ENCODE results near the gene PTPRN2. TPM values are rescaled to one million over a fixed set of nuclear protein-coding genes. Genes with fewer than 3 reads are reported as not detected.
"Not testable (repeated sequence)": the region's sequence is repeated elsewhere in the genome, so short reads cannot be mapped to it uniquely, and the experiment has no call there.

PTPRN2 gene
- total RNA-seq, 1 donor from 2014 or later = 2.4 TPM

DNA sequence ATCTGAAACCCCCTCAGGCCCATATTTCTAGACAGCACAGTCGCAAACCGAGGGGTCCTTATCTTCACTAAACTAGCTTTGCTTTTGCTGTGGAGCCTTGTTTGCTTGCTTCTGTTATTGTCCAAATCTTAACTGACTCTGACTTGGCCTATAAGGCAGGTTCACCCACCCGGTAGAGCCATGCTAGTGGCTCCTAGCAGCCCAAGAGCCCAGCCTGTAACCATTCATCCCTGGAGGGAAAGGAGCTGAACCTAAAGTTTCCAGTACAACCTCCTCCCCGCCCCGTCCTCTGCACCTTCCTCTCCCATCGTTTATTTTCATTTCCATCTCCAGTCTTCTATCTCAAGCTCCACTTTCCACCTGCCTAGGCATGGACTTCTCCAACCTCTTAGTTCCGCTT is 345.7 kb downstream of the PTPRN2 start:
- no peak for DNase-seq (ENCODE audit: low read depth in 2 of 2)

DNA sequence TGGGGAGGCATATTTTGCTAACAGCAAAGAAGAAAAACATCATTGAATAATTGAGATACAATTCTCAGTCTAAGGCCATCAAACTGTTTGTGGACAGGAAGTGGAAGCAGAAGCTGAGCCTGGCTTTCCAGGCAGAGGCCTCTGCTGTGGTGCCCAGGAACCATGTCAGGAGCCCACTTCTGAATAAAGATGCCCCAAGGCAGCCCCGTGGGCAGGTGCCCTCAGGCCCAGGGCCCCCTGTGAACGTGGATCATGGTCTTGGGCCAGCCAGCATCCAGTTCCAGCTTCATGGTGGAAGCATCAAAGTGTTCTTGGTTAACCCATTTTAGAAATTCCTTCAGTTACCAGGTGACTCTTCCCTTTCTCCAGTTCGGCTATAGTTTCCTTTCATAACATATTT is 346.8 kb downstream of the PTPRN2 start:
- DNase-seq (ENCODE audit: low read depth in 2 of 2) = no peak

DNA sequence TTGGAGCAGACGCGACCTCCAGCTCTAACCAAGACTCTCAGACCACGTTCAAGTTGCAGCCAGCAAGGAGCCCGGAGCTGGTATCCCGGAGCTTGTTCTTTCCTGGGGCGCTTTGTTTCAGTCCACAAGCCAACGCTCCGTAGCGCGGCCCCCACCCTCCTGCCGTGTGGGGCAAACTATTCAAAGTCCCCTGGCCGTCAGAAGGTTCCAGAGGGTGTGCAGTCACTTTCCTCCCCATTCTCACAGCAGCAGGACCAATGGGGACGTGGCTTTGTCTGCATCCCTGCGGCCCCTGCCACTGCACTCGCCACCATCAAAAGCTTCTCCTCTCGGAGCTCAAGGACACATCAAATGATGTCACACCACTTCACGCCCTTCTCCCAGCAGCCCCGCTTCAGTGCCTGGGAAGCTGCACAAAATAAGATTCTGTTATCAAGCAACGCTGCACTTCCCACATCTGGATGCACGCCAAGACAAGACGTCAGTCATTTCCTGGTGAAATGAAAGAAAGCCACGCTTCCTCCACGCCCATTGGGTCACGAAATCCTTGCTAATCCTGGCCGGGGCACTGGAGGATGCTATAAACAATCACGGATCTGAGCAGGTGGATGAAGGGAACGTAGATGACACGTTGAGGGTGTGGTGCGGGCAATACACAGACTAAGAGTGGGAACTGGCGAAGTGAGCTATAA is 348.2 kb downstream of the PTPRN2 start:
- no peak for DNase-seq (ENCODE audit: low read depth in 2 of 2)

DNA sequence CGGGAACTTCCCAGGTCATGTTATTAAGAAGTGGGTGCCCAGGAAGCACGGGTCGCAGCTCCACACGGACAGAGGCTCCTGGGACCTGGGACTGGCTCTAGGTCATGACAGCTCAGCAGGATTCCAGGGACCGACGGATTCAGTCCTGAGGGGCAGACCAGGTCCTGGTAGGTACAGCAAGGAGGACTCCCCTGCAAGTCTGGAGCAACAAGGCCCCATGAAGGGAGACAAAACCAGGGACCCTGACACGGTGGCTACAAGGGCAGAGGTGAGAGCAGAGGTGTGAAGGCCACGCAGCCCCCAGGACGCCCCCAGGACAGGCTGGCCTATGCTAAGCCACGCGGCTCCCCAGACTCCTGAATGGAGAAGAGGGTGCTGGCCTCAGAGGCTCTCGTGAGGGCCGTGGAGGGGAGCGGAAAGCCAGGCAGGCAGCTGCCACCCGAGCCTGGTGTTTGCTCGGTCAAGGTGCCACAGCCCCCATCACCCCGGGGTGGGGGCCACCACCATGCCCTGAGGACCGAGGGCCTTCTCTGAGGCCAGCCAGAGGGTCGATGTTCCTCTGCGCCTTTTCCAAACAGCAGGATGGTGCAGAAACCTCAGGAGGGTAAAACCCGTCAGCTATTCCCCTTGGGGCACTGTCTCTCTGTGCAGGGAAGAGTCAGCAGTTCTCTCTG is 348.9 kb downstream of the PTPRN2 start:
- DNase-seq (ENCODE audit: low read depth in 2 of 2) = no peak

DNA sequence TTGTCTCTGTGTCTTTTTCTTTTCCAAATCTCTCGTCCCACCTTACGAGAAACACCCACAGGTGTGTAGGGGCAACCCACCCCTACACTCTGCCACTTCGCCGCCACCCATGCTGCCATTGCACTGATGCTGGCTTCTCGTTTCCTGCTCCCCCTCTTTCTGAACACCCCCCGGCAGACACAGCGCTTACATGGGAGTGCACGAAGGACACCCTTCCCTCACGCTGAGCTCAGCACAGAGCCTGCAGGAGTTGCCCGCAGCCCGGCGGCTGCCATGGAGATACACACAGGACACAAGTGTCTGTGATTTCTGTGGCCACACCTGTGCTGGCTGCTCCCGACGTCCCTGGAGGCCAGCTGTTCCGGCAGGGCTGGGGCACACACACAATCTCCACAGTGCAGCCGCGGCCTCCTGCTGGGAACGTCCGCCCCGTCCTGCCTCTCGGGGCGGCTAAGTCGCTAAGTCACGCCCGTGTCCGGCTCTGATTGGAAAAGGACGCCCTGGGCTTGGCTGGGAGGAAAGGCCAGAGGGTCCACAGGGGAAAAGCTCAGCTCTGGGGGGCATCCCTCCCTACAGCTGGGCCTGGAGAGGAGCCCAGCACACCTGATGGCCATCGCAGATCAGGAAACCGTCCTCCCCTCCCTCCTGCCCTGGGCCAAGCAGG is 349.8 kb downstream of the PTPRN2 start:
- no peak for DNase-seq (ENCODE audit: low read depth in 2 of 2)

DNA sequence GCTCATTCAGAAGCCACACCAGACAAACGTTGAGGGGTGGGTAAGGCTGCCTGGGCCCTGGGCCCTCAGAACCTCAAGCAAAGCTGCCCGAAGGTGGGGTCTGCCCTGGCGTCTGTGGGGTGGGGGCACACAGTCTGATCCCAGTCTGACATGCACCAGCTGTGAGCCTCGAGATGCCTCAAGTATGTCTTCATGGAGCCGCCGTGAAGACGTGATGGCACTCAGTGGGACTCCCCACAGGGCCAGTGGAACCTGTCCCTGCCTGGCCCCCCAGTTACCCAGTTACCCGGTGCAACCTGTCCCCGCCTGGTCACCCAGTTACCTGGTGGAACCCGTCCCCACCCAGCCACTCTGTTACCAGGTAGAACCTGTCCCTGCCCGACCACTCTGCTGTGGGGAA is 351.2 kb downstream of the PTPRN2 start:
- DNase-seq (ENCODE audit: low read depth in 2 of 2) = no peak

DNA sequence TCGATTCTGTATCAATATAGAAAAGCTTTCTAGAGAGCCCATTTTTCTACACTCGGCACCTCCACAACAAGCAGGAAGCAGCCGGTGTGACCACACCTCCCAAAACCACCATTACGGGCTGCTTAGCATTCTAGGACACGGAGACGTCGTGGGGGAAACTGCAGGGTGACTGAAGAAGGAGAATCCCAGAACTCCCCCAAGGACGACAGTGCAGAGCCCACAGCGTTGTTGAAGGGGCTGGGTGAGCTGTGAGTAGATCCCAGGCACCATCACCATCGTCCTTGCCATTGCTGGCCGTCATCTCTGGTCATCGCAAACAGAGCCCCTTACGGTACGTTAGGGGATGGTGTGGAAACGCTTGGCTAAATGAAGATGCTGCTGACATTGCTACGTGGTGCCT is 351.8 kb downstream of the PTPRN2 start:
- DNase-seq (ENCODE audit: low read depth in 2 of 2) = no peak

DNA sequence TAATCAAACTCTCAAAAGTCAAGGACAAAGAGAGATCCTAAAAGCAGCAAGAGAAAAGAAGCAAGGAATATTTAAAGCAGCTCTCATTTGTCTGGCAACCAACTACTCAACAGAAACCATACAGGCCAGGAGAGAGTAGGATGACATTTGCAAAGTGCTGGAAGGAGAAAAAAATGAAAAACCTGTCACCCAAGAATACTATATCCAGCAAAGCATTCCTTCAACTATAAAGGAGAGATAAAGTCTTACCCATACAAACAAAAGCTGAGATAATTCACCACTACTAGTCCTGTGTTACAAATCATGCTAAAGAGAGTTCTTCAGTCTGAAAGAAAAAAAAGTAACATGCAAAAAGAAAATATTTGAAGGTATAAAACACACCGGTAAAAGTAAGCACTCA is 357.7 kb downstream of the PTPRN2 start:
- no peak for DNase-seq (ENCODE audit: low read depth in 2 of 2)

DNA sequence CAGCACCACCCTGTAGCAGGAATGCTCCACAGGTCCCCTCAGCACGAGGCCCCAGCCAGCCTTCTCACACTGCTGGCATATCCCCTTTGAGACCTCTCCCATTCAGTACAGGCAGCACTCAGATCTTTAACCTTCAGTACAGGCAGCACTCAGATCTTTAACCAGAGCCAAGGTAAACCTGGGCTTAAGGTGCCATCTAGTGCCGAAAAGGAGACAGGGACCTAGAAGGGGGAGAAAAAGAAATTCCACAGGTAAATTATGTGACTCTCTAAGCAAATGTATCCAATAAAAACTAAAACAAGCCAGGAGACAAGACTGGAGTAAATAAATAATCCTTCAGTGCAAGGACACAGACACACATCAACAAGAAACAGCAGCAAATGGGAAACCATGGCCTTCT is 358.6 kb downstream of the PTPRN2 start:
- DNase-seq (ENCODE audit: low read depth in 2 of 2) = no peak

DNA sequence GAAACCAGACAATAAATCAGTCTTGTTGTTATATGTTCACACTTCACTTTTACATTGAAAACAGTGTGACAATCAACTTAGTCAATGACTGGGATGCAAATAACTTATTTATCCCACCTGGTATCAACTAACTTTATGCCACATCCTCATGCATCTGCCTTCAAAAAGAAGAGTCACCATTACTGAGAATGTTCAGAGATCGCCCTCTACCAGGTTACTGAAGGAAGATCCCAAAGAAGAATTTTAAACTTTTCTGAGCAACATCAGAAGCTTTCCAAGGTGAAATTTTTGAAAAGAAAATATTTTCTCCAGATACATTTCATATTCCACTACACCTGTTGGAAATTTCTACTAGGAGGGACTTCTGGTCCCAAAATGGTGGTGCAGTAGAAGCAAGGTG is 359.5 kb downstream of the PTPRN2 start:
- no peak for DNase-seq (ENCODE audit: low read depth in 2 of 2)

DNA sequence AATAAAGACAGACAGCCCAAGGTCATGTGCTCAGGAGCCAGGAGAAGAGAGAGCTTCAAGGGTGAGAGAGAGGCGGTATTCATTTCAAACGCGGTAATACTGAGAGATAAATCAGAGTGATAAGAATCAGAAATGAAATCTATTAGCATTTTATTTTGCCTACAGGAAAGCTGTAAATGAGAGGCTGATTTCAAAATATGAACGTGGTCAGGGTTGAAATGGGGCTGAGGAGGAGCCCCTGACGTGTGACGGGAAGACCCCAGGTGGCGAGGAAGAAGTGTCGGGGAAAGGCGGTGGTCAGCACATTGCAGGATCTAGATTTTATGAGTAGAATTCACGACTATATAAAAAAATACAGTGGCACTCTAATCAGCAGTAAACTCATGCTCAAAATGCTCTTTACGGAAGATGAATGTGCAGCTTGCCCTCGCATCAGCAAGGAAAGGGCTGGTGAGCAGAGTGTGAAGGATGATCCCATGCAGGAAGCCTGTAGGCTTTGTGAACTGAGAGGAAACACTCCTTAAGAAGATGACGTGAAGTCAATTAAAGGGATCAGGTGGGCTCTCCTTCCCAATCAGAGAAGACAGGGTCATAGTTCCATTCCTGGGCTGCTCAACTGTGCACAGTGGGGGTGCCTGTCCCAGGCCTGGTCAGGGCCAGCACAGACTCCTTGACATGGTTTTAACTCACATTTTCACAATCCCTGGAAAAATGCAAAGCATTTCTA is 360.2 kb downstream of the PTPRN2 start:
- DNase-seq (ENCODE audit: low read depth in 2 of 2) = no peak

DNA sequence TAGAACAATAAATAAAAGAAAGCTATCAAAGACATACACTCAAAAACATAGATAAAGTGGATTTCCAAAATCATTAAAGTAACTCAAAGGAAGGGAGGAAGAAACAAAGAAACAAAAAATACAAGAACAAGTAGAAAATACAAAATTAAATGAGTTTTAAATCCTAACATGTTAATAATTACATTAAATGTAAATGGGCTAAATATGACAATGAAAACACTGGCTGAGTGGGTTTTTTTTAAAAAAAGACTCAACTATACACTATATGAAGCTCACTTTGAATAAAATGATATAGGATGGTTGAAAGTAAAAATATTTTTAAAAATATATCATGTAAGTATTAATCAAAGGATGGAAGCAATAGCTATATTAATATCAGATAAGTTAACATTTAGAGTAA is 371.4 kb downstream of the PTPRN2 start:
- DNase-seq (ENCODE audit: low read depth in 2 of 2) = no peak

DNA sequence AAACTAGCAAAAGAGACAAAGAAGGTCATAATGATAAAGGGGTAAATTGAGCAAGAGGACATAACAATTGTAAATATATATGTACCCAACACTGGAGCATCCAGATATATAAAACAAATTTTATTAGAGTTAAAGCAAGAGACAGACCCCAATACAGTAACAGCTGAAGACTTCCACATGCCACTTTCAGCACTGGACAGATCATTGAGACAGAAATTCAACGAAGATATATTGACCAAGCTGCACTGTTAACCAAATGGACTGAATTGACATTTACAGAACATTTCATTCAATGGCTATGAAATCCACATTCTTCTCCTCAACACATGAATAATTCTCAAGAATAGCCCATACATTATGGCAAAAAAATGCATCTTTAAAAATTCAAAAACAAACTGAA is 378.2 kb downstream of the PTPRN2 start:
- no peak for DNase-seq (ENCODE audit: low read depth in 2 of 2)

DNA sequence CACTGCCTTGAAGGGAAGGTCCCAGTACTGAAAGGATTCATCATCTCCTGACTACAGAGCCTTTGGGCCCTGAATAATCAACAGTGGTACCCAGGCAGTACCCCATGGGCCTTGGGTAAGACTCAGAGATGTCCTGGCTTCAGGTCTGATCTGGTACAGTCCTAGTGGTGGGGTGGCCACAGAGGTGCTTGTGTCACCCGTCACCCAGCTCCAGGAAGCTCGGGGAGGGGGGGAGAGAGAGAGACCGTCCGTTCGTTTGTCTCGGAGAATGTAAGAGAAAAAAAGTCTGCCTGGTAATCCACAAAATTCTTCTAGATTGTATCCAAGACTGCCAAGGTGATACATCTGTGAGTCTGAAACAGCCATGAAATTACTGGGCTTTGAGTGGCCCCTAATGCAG is 381.3 kb downstream of the PTPRN2 start:
- no peak for DNase-seq (ENCODE audit: low read depth in 2 of 2)

DNA sequence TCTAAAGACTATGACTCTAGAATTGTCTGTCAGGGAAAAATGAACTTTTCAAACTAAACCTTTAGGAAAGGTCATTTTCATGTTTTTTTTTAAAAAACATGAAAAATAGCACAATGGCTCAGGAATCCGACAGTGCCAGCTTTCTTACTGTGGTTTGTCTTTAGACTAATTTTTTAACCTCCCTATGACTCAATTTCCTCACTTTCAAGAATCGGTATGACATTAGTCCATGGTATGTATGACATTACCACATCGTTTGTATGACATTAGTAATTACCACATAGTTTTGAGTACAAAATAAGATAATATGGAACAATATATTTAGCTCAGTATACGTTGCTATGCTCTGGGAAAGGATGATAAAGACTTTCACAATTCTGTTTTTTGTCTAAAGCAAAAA is 383.2 kb downstream of the PTPRN2 start:
- DNase-seq (ENCODE audit: low read depth in 2 of 2) = no peak

DNA sequence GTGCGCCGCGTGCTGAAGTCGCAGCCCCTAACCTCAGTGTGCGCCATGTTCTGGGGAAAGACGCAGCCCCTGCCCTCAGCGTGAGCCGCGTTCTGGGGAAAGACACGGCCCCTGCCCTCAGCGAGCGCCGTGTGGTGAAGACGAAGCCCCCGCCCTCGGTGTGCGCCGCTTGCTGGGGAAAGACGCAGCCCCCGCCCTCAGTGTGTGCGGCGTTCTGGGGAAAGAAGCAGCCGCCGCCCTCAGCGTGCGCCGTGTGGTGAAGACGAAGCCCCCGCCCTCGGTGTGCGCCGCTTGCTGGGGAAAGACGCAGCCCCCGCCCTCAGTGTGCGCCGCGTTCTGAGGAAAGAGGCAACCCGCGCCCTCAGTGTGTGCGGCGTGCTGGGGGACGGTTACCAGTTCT is 383.7 kb downstream of the PTPRN2 start:
- not testable (repeated sequence) for DNase-seq (ENCODE audit: low read depth in 2 of 2)

DNA sequence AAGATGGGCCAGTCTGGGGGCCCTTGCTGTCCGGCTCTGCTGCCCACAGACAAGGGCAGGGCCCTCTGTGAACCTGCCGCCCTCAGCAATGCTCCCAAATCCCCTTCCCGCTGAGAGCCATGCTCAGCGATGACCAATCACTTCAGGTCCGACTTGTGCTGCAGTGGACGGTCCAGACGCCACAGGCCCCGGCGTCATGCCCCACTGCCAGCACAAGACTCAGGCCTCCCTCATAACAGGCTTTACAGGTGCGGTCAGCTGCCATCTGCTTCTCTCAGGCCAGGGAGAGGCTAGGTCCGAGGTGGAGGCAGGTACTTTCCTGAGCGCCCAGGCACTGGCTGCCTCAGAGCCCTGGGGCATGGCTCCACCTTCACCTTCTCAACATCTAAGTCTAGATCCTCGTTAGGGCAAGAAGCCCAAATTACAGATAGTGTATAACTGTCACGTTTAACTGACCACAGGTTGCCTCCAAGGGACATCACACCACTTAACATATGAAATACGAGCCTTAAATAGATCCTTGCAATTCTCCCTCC is 393.2 kb downstream of the PTPRN2 start:
- no peak for DNase-seq (ENCODE audit: low read depth in 2 of 2)

DNA sequence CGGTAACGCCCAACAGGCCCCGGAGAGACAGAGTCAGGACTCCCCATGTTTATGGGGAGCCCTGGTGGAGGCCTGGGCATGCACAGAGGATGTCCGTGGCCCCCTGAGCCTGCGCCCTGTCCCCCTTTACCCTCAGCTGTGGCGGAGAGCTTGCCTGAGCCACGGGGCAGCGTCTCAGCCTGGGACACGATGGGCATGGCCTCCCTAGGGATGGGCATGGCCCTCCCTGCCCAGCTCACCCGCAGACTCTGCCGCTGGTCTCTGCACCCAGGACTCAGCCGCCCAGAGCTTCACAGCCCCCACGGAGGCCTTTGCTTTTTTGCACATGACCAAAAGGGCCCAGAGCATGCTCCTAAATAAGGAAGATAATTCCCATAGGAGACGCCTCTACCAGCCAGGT is 394.2 kb downstream of the PTPRN2 start:
- no peak for DNase-seq (ENCODE audit: low read depth in 2 of 2)

DNA sequence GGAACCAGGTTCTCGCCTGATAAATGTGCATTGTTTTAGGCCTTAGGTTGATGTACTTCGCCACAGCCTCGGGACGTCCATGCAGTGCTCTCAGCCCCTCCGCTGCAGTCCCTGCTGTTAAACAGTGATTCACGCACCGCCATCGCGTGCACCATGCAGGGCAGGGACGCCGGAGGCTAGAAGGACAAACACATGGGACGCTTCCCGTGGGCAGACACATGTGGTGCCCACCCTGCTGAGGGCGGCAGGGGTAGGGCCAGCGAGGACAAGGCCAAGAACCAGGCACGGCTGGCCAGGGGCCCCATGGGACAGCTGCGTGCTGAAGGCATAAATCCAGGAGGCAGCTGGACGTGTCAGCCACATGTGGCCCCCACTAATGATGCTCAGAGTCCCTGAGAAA is 394.7 kb downstream of the PTPRN2 start:
- no peak for DNase-seq (ENCODE audit: low read depth in 2 of 2)

DNA sequence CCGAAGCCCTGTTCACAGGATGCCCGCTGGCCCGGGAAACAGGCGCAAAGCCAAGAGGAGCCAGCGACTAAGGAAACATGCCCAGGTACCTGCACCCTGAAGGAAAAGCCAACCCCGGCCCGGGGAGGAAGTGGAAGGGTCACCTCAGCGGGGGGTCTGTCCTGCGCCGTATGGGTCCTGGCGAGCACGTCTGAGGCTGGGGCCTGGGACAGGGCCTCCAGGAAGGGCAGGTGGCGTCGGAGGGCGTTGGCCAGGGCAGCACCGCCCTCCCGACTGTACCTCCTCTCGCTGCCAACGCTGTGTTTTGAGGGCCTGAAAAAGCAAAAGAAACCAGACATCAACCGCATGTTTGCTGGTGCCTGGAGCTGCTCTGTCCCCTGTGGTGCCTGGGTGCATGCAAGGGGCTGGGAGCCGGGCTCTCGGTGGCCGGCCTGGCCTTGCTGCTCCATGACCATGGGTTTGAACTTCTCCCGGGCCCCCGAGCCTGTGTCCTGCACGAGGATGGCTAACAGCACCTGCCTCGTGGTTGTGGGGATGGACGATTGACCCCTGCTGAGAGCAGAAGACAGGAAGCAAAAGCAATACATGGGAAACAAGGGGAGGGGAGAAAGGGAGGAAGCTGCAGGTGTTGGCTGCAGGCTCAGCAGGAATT is 395.3 kb downstream of the PTPRN2 start:
- DNase-seq (ENCODE audit: low read depth in 2 of 2) = no peak

DNA sequence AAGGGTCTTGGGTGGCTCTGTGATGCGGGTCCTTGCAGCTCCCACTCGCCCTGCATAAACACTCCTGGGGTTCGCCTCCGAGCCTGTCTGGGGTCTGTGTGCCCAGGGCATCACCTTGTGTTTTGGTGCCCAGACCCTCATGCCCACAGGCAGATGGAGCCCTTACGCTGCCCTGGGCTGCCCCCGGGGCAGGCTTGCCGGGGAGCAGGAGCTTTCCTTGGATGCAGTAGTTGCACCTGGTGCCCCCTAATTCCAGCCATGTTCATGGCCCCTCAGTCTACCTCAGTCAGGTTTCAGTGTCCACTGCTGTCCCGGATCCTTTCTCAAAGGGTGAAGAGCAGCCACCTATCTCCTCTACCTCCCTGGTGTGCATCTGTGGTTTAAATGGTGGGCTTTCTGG is 396.0 kb downstream of the PTPRN2 start:
- DNase-seq (ENCODE audit: low read depth in 2 of 2) = no peak

DNA sequence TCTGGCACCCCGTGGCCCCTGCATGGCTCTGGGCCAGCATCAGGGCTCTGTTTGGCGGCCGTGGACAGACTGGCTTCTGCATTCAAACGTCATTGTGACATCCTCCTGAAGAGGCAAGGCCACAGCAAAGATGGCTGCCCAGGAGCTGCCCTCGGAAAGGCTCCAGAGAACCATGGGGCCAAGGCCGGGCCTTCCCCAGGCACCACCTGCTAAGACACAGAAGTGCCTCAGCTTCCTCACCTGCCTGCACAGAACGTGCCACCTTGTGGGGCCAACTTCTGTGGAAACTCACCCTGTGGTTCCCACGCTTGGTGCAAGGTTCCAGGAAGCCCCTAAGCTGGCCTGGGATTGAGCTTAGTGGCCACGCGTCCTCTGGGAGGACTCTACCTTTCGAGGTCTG is 396.9 kb downstream of the PTPRN2 start:
- DNase-seq (ENCODE audit: low read depth in 2 of 2) = no peak
